ENCODE results near the gene KCTD3.

GRCh38 chr1:215589650-215590435 is 22.7 kb downstream of the KCTD3 start:
- TF ChIP-seq, protein P1, sequence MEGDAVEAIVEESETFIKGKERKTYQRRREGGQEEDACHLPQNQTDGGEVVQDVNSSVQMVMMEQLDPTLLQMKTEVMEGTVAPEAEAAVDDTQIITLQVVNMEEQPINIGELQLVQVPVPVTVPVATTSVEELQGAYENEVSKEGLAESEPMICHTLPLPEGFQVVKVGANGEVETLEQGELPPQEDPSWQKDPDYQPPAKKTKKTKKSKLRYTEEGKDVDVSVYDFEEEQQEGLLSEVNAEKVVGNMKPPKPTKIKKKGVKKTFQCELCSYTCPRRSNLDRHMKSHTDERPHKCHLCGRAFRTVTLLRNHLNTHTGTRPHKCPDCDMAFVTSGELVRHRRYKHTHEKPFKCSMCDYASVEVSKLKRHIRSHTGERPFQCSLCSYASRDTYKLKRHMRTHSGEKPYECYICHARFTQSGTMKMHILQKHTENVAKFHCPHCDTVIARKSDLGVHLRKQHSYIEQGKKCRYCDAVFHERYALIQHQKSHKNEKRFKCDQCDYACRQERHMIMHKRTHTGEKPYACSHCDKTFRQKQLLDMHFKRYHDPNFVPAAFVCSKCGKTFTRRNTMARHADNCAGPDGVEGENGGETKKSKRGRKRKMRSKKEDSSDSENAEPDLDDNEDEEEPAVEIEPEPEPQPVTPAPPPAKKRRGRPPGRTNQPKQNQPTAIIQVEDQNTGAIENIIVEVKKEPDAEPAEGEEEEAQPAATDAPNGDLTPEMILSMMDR (conservative IDR thresholded peaks at IDR 0.05; ENCODE audit: low read depth, low read length), result no peak
- no peak for TF ChIP-seq EZH2 (IDR thresholded peaks at IDR 0.05; ENCODE audit: low read length, unreplicated experiment)
- TF ChIP-seq EZH2phosphoT487 (IDR thresholded peaks at IDR 0.05; ENCODE audit: borderline replicate concordance, low read length), result no peak

Measured in PC-3 (cell line).